ENCODE results near the gene SNX33.

- TF ChIP-seq CTCF (IDR thresholded peaks at IDR 0.05; ENCODE audit: insufficient read depth, low read length, poor library complexity, severe bottlenecking) (no peak), EZH2phosphoT487 (conservative IDR thresholded peaks at IDR 0.05; ENCODE audit: low read length) (no peak)
Observed at GRCh38 chr15:75675579-75676404, 28.1 kb downstream of the SNX33 start.

All from SU-DHL-6 (cell line).